Smooth muscle cell (in vitro differentiated cells): ENCODE measurements around the gene USP48. TPM values are rescaled to one million over a fixed set of nuclear protein-coding genes. Genes with fewer than 3 reads are reported as not detected.

Experiments
- DNase-seq: peaks from one replicate; lab custom pipeline; 2025; ENCODE audit not compliant: unreplicated experiment; lab: John Stamatoyannopoulos, UW
- H2AFZ ChIP-seq: fragments of 200-600 bp; sonication (generic); 2 replicates; pipeline ENCODE4 v1.6.0; 2016; ENCODE audit warnings: antibody characterized with exemption, low read depth, mild to moderate bottlenecking
- H3F3A ChIP-seq: fragments of 200-600 bp; sonication (generic); 2 replicates; pipeline ENCODE4 v1.6.0; 2017; ENCODE audit warnings: antibody characterized with exemption, low read depth
- H3K27ac ChIP-seq: fragments of 200-600 bp; sonication (generic); 2 replicates; pipeline ENCODE4 v1.5.1; 2016; ENCODE audit warnings: low read depth, mild to moderate bottlenecking
- H3K27me3 ChIP-seq: fragments of 200-600 bp; sonication (generic); 2 replicates; pipeline ENCODE4 v1.6.1; 2016; ENCODE audit warnings: low read depth, mild to moderate bottlenecking
- H3K36me3 ChIP-seq: fragments of 200-600 bp; sonication (generic); 2 replicates; pipeline ENCODE4 v1.5.1; 2016; ENCODE audit warnings: low read depth
- H3K4me1 ChIP-seq: fragments of 200-600 bp; sonication (generic); 2 replicates; pipeline ENCODE4 v1.5.1; 2016; ENCODE audit warnings: low read depth
- H3K4me2 ChIP-seq: fragments of 200-600 bp; sonication (generic); 2 replicates; pipeline ENCODE4 v1.6.0; 2016; ENCODE audit warnings: mild to moderate bottlenecking
- H3K4me3 ChIP-seq: fragments of 200-600 bp; sonication (generic); 2 replicates; pipeline ENCODE4 v1.5.1; 2016; ENCODE audit warnings: mild to moderate bottlenecking
- H3K79me2 ChIP-seq: fragments of 200-600 bp; sonication (generic); 2 replicates; pipeline ENCODE4 v1.6.0; 2016; ENCODE audit warnings: low read depth, mild to moderate bottlenecking
- H3K9ac ChIP-seq: fragments of 200-600 bp; sonication (generic); 2 replicates; pipeline ENCODE4 v1.6.0; 2016; ENCODE audit warnings: low read depth
- H3K9me3 ChIP-seq: fragments of 200-600 bp; sonication (generic); replicated peaks from 2 replicates; pipeline ENCODE4 v1.5.1; 2016; ENCODE audit warnings: low read depth
- H4K20me1 ChIP-seq: fragments of 200-600 bp; sonication (generic); 2 replicates; pipeline ENCODE4 v1.6.0; 2016; ENCODE audit warnings: low read depth
- CTCF ChIP-seq: fragments of 200-600 bp; sonication (generic); IDR thresholded peaks from 2 replicates; pipeline ENCODE4 v1.5.1; 2017; ENCODE audit warnings: borderline replicate concordance, mild to moderate bottlenecking, antibody characterized with exemption; ENCODE audit not compliant: insufficient read depth, poor library complexity, severe bottlenecking
- WGBS: methylation state at CpG from one replicate; pipeline ENCODE4 v1.1.7; 2016; ENCODE audit warnings: low lambda C conversion rate; 5-methylcytosine and 5-hydroxymethylcytosine counted together
- polyA plus RNA-seq: library from polyadenylated mRNA; unstranded; fragments of >200 nt; fragmentation: Nextera tagmentation; extraction: Ambion mirVana; gene quantifications from 2 replicates; pipeline ENCODE4 v1.2.1, GENCODE V29; 2016
- total RNA-seq: library from RNA; depleted of rRNA; stranded (reverse); fragments of >200 nt; gene quantifications from 2 replicates; pipeline ENCODE4 v1.2.3, GENCODE V29; 2014

The USP48 gene
- total and polyA plus RNA-seq, 2 experiments from 2014 or later = 34.5 to 76.0 TPM

- WGBS = 100% methylated on average over 1 of the region's 1 CpG
- peaks cover 24% of the 10 kb centered on the region for H4K20me1 ChIP-seq
- H3K79me2 ChIP-seq = peaks cover 3% of the 10 kb centered on the region
- H3F3A ChIP-seq = no peaks in the 10 kb centered on the region
- H3K36me3 ChIP-seq = peaks cover 20% of the 10 kb centered on the region
- H3K9me3 ChIP-seq = no peaks in the 10 kb centered on the region
- no peak for DNase-seq
- no peak overlapping the region for H2AFZ ChIP-seq
- H3K9ac ChIP-seq = no peak overlapping the region
- H3K4me2 ChIP-seq = no peak overlapping the region
- no peaks in the 10 kb centered on the region for H3K27me3 ChIP-seq
- no peak for TF ChIP-seq CTCF
- no peak overlapping the region for H3K4me3 ChIP-seq
- H3K27ac ChIP-seq = no peak overlapping the region
- H3K4me1 ChIP-seq = no peaks in the 10 kb centered on the region
Measured at GRCh38 chr1:21725748-21726392, 57.1 kb downstream of the USP48 start.

GRCh38 chr1:21724570-21724969 is 58.4 kb downstream of the USP48 start:
- no peak for TF ChIP-seq CTCF
- Histone ChIP-seq H2AFZ (no peak overlapping the region), H4K20me1 (peaks cover 17% of the 10 kb centered on the region), H3F3A (no peaks in the 10 kb centered on the region), H3K4me2 (no peak overlapping the region), H3K36me3 (peaks cover 16% of the 10 kb centered on the region), H3K27me3 (no peaks in the 10 kb centered on the region), H3K9ac (no peak overlapping the region), H3K27ac (no peak overlapping the region), H3K4me1 (no peaks in the 10 kb centered on the region), H3K9me3 (no peaks in the 10 kb centered on the region), H3K4me3 (no peak overlapping the region), H3K79me2 (no peaks in the 10 kb centered on the region)
- no peak for DNase-seq
- 97% methylated on average over 3 of the region's 3 CpGs for WGBS

GRCh38 chr1:21724098-21724497 is 58.9 kb downstream of the USP48 start:
- Histone ChIP-seq H3K4me3 (no peak overlapping the region), H3K79me2 (no peaks in the 10 kb centered on the region), H4K20me1 (peaks cover 15% of the 10 kb centered on the region), H3K4me2 (no peak overlapping the region), H3K27me3 (no peaks in the 10 kb centered on the region), H3K9ac (no peak overlapping the region), H3K27ac (no peak overlapping the region), H3K9me3 (no peaks in the 10 kb centered on the region), H3K36me3 (peaks cover 14% of the 10 kb centered on the region), H3F3A (no peaks in the 10 kb centered on the region), H3K4me1 (no peaks in the 10 kb centered on the region), H2AFZ (no peak overlapping the region)
- WGBS = over 99% methylated on average over 4 of the region's 4 CpGs
- TF ChIP-seq CTCF = no peak
- DNase-seq = no peak

GRCh38 chr1:21721295-21721985 is 61.5 kb downstream of the USP48 start:
- Histone ChIP-seq H3K4me2 (no peak overlapping the region), H3K79me2 (no peaks in the 10 kb centered on the region), H3K9me3 (no peaks in the 10 kb centered on the region), H3K4me3 (no peak overlapping the region), H4K20me1 (peaks cover 8% of the 10 kb centered on the region), H3K9ac (no peak overlapping the region), H2AFZ (no peak overlapping the region), H3F3A (no peaks in the 10 kb centered on the region), H3K36me3 (peaks cover 11% of the 10 kb centered on the region), H3K4me1 (no peaks in the 10 kb centered on the region), H3K27me3 (no peaks in the 10 kb centered on the region), H3K27ac (no peak overlapping the region)
- no peak for TF ChIP-seq CTCF
- WGBS = 94% methylated on average over 7 of the region's 7 CpGs
- no peak for DNase-seq
